ENCODE measurements around the gene ZNF674.

Gene ZNF674

DNA sequence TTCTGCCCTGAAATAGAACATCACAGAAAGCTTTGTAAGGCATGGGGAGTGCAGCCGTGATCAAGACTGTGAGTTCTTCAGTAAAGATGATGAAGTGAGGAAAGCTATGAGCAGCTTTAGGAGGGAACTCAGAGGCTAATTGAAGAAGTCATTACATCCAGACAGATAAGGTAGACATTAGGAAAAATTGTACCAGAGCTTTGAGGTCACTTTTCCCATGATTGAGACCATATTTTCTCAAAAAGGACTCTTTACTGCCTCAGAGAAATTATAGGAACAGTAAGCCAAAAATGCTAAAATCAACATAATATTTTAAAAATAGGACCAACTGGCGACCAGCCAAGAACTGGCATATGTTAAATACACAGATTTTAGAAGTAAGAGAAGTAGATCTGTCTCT lies 39.5 kb upstream of the ZNF674 start:
- ChIA-PET CTCF (interaction anchor here (1.2 kb wide), 1 partner anchor 12 kb away, joined by 3 read pairs; no protein-coding TSS in a partner anchor), POLR2A (no interaction called here)
- TF ChIP-seq, protein P1, sequence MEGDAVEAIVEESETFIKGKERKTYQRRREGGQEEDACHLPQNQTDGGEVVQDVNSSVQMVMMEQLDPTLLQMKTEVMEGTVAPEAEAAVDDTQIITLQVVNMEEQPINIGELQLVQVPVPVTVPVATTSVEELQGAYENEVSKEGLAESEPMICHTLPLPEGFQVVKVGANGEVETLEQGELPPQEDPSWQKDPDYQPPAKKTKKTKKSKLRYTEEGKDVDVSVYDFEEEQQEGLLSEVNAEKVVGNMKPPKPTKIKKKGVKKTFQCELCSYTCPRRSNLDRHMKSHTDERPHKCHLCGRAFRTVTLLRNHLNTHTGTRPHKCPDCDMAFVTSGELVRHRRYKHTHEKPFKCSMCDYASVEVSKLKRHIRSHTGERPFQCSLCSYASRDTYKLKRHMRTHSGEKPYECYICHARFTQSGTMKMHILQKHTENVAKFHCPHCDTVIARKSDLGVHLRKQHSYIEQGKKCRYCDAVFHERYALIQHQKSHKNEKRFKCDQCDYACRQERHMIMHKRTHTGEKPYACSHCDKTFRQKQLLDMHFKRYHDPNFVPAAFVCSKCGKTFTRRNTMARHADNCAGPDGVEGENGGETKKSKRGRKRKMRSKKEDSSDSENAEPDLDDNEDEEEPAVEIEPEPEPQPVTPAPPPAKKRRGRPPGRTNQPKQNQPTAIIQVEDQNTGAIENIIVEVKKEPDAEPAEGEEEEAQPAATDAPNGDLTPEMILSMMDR (IDR thresholded peaks at IDR 0.05; ENCODE audit: insufficient read depth, low read length, missing control alignments): no peak
- no peak for DNase-seq (ENCODE audit: low read depth, low spot score)
- H3K4me3 ChIP-seq (ENCODE audit: low read depth, low read length): no peak overlapping the region

DNA sequence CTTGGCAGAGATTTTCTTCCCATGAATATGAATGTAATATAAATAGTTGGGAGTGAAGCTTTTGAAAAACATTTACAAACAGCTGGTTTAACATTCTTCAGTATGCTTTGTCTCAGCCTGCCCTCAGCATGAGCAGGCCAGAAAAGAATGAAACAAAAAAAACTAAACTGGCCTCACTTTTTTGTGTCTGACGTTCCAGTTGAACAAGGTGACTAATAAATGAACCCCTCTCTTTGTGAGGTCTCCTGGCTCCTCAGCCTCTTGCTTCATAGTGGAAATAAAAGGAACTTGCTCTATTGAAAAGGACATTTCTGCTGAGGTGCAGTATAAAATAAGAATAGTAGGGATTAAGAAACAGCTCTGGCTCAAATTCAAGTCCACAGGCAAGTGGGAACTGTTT lies 37.7 kb upstream of the ZNF674 start:
- ChIA-PET CTCF (no interaction called here), POLR2A (interaction anchor here (0.6 kb wide), 1 partner anchor 813 kb away, joined by 3 read pairs; no protein-coding TSS in a partner anchor)
- peak; percentile 70 for DNase-seq (ENCODE audit: low read depth, low spot score)
- TF ChIP-seq, protein P1 (IDR thresholded peaks at IDR 0.05; ENCODE audit: insufficient read depth, low read length, missing control alignments): no peak
- H3K4me3 ChIP-seq (ENCODE audit: low read depth, low read length): no peak overlapping the region

DNA sequence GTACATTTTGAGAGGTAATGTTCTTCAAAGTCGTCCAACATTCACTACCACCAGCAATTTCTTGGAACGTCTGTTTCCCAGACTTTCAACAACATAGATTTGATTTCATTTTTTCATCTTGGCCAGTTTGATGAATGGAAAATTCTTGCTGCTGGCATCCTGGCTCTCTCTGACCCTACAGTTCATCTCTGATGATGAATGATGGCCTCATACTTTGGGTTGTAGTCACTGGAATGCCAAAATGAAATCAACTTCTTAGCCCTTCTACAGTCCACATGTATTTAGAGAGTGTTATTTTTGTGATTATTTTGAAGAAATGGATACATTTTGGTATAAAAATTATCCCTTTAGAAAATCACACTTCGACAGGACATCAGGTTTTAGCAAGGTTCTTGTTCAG lies 37.1 kb upstream of the ZNF674 start:
- CTCF ChIA-PET: no interaction called here
- TF ChIP-seq, protein P1 (IDR thresholded peaks at IDR 0.05; ENCODE audit: insufficient read depth, low read length, missing control alignments): no peak
- no peak overlapping the region for H3K4me3 ChIP-seq (ENCODE audit: low read depth, low read length)
- no peak for DNase-seq (ENCODE audit: low read depth, low spot score)
- POLR2A ChIA-PET: no interaction called here

DNA sequence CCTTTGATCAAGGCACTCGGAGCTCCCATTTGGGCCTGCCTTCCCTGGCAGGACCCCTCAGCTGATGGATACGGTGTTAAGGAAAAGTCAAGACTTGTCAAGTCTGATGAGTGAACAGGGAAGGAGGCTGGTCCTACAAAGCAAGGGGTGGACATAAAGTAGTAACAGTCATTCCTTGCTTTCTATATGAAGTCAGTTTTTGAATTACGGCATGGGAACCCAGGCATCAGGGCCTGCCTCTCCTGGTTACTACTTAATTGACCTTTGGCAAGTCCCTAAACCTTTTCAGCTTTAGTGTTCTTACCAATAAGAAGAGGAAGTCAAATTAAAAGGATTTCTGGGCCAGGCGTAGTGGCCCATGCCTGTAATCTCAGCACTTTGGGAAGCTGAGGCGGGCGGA lies 35.4 kb upstream of the ZNF674 start:
- ChIA-PET POLR2A (no interaction called here), CTCF (no interaction called here)
- no peak for DNase-seq (ENCODE audit: low read depth, low spot score)
- TF ChIP-seq, protein P1 (IDR thresholded peaks at IDR 0.05; ENCODE audit: insufficient read depth, low read length, missing control alignments): no peak
- no peak overlapping the region for H3K4me3 ChIP-seq (ENCODE audit: low read depth, low read length)

DNA sequence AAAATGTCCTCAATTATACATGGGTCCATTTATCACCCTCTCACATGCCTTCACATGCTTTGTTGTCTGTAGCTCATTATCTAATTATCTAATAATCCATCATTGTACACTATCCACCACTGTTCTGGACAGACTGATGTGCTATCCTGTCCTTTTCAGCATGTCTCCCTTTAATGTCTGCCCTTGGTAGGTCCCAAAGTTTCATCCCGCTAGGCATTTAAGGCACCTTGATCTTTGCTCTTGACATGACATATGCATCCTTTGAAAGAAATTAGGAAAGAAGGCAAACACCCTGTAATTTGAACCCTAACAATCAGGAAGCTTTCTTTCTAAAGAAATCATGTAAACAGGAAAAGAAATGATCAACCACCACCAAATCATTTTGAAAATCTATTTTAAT lies 34.0 kb upstream of the ZNF674 start:
- DNase-seq (ENCODE audit: low read depth, low spot score): no peak
- CTCF ChIA-PET: no interaction called here
- H3K4me3 ChIP-seq (ENCODE audit: low read depth, low read length): no peak overlapping the region
- TF ChIP-seq, protein P1 (IDR thresholded peaks at IDR 0.05; ENCODE audit: insufficient read depth, low read length, missing control alignments): no peak
- POLR2A ChIA-PET: no interaction called here

DNA sequence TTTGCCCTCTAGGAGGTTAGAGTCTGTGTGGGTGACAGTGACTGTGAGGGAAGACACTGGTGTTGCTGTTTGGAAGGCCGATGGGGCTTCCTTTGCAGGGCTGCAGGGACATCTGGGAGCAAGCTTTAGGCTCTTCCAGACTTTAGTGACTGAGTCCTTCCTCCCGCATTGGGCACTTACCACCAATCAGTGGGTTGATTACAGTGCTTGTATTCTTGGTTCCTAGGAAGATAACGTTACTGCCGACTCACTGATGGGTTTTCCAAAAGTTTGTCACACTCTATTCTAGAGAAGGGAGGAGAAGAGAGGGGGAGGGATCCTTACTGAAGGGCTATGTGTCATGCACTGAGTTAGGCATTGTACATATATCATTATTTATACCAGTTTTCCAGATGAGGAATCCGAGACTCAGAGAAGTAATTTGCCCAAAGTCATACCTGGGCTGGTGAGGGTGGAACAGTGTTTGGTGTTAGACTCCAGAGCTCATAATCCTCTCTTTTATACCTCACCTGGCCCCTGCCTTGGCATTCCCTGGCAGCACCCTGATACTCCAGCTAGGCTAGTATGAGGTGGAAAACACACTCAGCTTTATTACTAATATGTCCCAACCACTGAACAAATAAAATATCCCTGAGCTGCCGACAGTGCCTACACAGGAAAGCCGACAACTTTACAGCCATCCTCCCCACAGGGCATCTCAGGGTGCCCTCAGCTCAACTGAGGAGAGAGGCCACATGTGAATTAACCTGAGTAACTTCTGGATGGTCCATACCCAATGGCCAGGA lies 32.2 kb upstream of the ZNF674 start:
- peak overlapping the region; percentile 9; the same call in 1 of the 2 replicates for H3K4me3 ChIP-seq (ENCODE audit: low read depth, low read length)
- TF ChIP-seq, protein P1 (IDR thresholded peaks at IDR 0.05; ENCODE audit: insufficient read depth, low read length, missing control alignments): no peak
- no peak for DNase-seq (ENCODE audit: low read depth, low spot score)
- ChIA-PET CTCF (interaction anchor here (1.0 kb wide), 1 partner anchor 9 kb away, joined by 3 read pairs; no protein-coding TSS in a partner anchor), POLR2A (no interaction called here)

Measured in AG04449 (cell line).